SU-DHL-6 (cell line): ENCODE measurements around the gene KHSRP.

Experiments
- H2AFZ ChIP-seq: fragments of 200-600 bp; sonication (generic); 2 replicates; pipeline ENCODE4 v1.6.1; 2014; ENCODE audit warnings: low read depth, mild to moderate bottlenecking, moderate library complexity, mixed read lengths, antibody characterized with exemption, low read length; ENCODE audit not compliant: severe bottlenecking
- H3F3A ChIP-seq: fragments of 200-600 bp; shearing (Covaris generic); 2 replicates; pipeline ENCODE4 v1.6.0; 2016; ENCODE audit warnings: antibody characterized with exemption, mild to moderate bottlenecking; ENCODE audit not compliant: insufficient read depth
- H3K27ac ChIP-seq: fragments of 200-600 bp; sonication (generic); 2 replicates; pipeline ENCODE4 v1.5.1; 2016; ENCODE audit warnings: low read depth, mild to moderate bottlenecking, low read length, moderate library complexity, mixed read lengths
- H3K27me3 ChIP-seq: fragments of 200-600 bp; sonication (generic), shearing (Covaris generic); 2 replicates; pipeline ENCODE4 v1.6.0; 2014; ENCODE audit warnings: mild to moderate bottlenecking, low read length
- H3K36me3 ChIP-seq: fragments of 200-600 bp; sonication (generic); 2 replicates; pipeline ENCODE4 v1.6.1; 2014; ENCODE audit warnings: mild to moderate bottlenecking, low read length, mixed read lengths
- H3K4me2 ChIP-seq: fragments of 300-600, 200-600 bp; shearing (Covaris generic), sonication (generic); 2 replicates; pipeline ENCODE4 v1.6.0; 2014; ENCODE audit warnings: low read length, low read depth, mild to moderate bottlenecking; ENCODE audit not compliant: poor library complexity, severe bottlenecking
- H3K4me3 ChIP-seq: fragments of 200-600 bp; sonication (generic); 2 replicates; pipeline ENCODE4 v1.5.1; 2014; ENCODE audit warnings: antibody characterized with exemption, low read length, mild to moderate bottlenecking, mixed read lengths; ENCODE audit not compliant: insufficient read depth, poor library complexity, severe bottlenecking
- H3K79me2 ChIP-seq: fragments of 200-600 bp; sonication (generic); 2 replicates; pipeline ENCODE4 v1.6.1; 2014; ENCODE audit warnings: mild to moderate bottlenecking, low read length, moderate library complexity; ENCODE audit not compliant: insufficient read depth
- H3K9ac ChIP-seq: fragments of 200-600 bp; sonication (generic); 2 replicates; pipeline ENCODE4 v1.7.0; 2014; ENCODE audit warnings: mild to moderate bottlenecking, low read length
- H3K9me2 ChIP-seq: fragments of 200-600 bp; sonication (generic); replicated peaks from 2 replicates; pipeline ENCODE4 v1.6.1; 2014; ENCODE audit warnings: low read length; ENCODE audit not compliant: insufficient read depth
- H3K9me3 ChIP-seq: fragments of 200-600 bp; sonication (generic); 2 replicates; pipeline ENCODE4 v1.6.1; 2014; ENCODE audit warnings: low read length, mixed read lengths; ENCODE audit not compliant: insufficient read depth
- H4K20me1 ChIP-seq: fragments of 200-600 bp; sonication (generic); 2 replicates; pipeline ENCODE4 v1.6.1; 2014; ENCODE audit warnings: low read depth, mild to moderate bottlenecking, antibody characterized with exemption, low read length, moderate library complexity, mixed read lengths
- CTCF ChIP-seq: fragments of 200-600 bp; sonication (generic); IDR thresholded peaks from one replicate; pipeline ENCODE4 v1.5.1; 2017; ENCODE audit warnings: antibody characterized with exemption, mild to moderate bottlenecking, low read length, moderate library complexity; ENCODE audit not compliant: insufficient read depth, poor library complexity, severe bottlenecking
- EZH2phosphoT487 ChIP-seq: fragments of 200-600 bp; sonication (generic), shearing (Covaris generic); conservative IDR thresholded peaks from 2 replicates; pipeline ENCODE4 v1.6.1; 2018; ENCODE audit warnings: mild to moderate bottlenecking, antibody characterized with exemption, low read length, moderate library complexity, mixed read lengths

KHSRP gene

DNA sequence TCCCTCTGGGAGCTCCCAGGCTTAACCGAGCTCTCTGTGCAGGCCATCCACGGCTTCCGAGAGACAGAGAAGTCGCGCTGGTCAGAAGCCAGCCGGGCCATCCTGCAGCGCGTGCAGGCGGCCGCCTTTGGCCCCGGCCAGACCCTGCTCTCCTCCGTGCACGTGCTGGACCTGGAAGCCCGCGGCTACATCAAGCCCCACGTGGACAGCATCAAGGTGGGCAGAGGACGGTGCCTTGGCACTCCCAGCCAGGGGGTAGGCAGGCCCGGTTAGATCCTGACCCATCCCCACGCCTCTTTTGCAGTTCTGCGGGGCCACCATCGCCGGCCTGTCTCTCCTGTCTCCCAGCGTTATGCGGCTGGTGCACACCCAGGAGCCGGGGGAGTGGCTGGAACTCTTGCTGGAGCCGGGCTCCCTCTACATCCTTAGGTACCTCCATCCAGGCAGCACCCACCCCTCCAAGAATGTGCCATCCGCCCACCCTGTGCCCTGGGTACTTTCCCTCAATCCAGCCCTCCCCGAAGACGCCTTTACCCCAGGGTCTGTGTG lies 50.4 kb downstream of the KHSRP start:
- Histone ChIP-seq H3K36me3 (no peaks in the 10 kb centered on the region), H2AFZ (no peak overlapping the region), H3F3A (peaks cover 7% of the 10 kb centered on the region), H3K9me2 (no peaks in the 10 kb centered on the region), H3K9ac (peak overlapping the region; percentile 56), H3K27me3 (no peaks in the 10 kb centered on the region), H3K79me2 (no peaks in the 10 kb centered on the region), H3K4me3 (peak overlapping the region; percentile 57), H3K27ac (peak overlapping the region; percentile 64; the same call in 1 of the 2 replicates), H3K4me2 (peak overlapping the region; percentile 70), H4K20me1 (no peaks in the 10 kb centered on the region), H3K9me3 (no peaks in the 10 kb centered on the region)
- TF ChIP-seq EZH2phosphoT487 (no peak), CTCF (no peak)

GRCh38 chr19:6373813-6374108 lies 50.9 kb downstream of the KHSRP start:
- Histone ChIP-seq H3K27me3 (no peaks in the 10 kb centered on the region), H3K36me3 (no peaks in the 10 kb centered on the region), H3K79me2 (no peaks in the 10 kb centered on the region), H3K4me3 (peak overlapping the region; percentile 57), H4K20me1 (no peaks in the 10 kb centered on the region), H3K27ac (peak overlapping the region; percentile 64), H3K9me3 (no peaks in the 10 kb centered on the region), H3K4me2 (peak overlapping the region; percentile 70), H3F3A (peaks cover 7% of the 10 kb centered on the region), H3K9ac (peak overlapping the region; percentile 56), H2AFZ (peak overlapping the region; percentile 59), H3K9me2 (no peaks in the 10 kb centered on the region)
- TF ChIP-seq CTCF (no peak), EZH2phosphoT487 (no peak)

- Histone ChIP-seq H2AFZ (peak overlapping the region; percentile 69), H3K27me3 (no peaks in the 10 kb centered on the region), H3K4me3 (peak overlapping the region; percentile 81), H3K36me3 (0 out of 2 replicates have a peak, but pooled peaks cover under 1% of the 10 kb centered on the region), H3K9ac (peak overlapping the region; percentile 76), H3K4me2 (peak overlapping the region; percentile 70), H3F3A (peaks cover 7% of the 10 kb centered on the region), H3K27ac (peak overlapping the region; percentile 85), H3K79me2 (no peaks in the 10 kb centered on the region), H3K9me3 (no peaks in the 10 kb centered on the region), H3K9me2 (no peaks in the 10 kb centered on the region), H4K20me1 (no peaks in the 10 kb centered on the region)
- no peak for TF ChIP-seq CTCF
Measured at GRCh38 chr19:6373096-6373812, 51.4 kb downstream of the KHSRP start.
